Mesendoderm (in vitro differentiated cells): ENCODE measurements around the gene HS1BP3.

ENCODE experiments used
- DNase-seq: peaks from one replicate; pipeline ENCODE4 v3.0.0; 2013
- H2AK5ac ChIP-seq: 2 replicates; pipeline ENCODE4 v1.6.1; 2013; ENCODE audit warnings: low read length, inconsistent platforms
- H2BK120ac ChIP-seq: 2 replicates; pipeline ENCODE4 v1.6.1; 2013; ENCODE audit warnings: low read depth, mild to moderate bottlenecking, low read length, moderate library complexity, mixed read lengths
- H2BK15ac ChIP-seq: replicated peaks from 2 replicates; pipeline ENCODE4 v1.6.1; 2013; ENCODE audit warnings: low read depth, mild to moderate bottlenecking, moderate library complexity
- H2BK5ac ChIP-seq: 2 replicates; pipeline ENCODE4 v1.6.1; 2013; ENCODE audit warnings: low read length, inconsistent platforms
- H3K18ac ChIP-seq: 2 replicates; pipeline ENCODE4 v1.6.1; 2013; ENCODE audit warnings: mild to moderate bottlenecking, low read length, mixed read lengths
- H3K23ac ChIP-seq: one replicate; pipeline ENCODE4 v1.6.1; 2013; ENCODE audit warnings: low read length
- H3K27ac ChIP-seq: 2 replicates; pipeline ENCODE4 v1.5.1; 2013; ENCODE audit warnings: low read depth, mild to moderate bottlenecking, inconsistent platforms, low read length, moderate library complexity
- H3K27me3 ChIP-seq: 2 replicates; pipeline ENCODE4 v1.6.1; 2013; ENCODE audit warnings: low read length, control low read depth, mild to moderate bottlenecking, inconsistent platforms; ENCODE audit not compliant: insufficient read depth, poor library complexity
- H3K36me3 ChIP-seq: 2 replicates; pipeline ENCODE4 v1.6.1; 2013; ENCODE audit warnings: low read length, inconsistent platforms; ENCODE audit not compliant: control insufficient read depth, insufficient read depth
- H3K4ac ChIP-seq: one replicate; pipeline ENCODE4 v1.6.1; 2013; ENCODE audit warnings: low read depth, mild to moderate bottlenecking, low read length, moderate library complexity
- H3K4me1 ChIP-seq: 2 replicates; pipeline ENCODE4 v1.6.1; 2013; ENCODE audit warnings: low read depth, low read length, inconsistent platforms; ENCODE audit not compliant: control insufficient read depth
- H3K4me2 ChIP-seq: 2 replicates; pipeline ENCODE4 v1.6.1; 2013; ENCODE audit warnings: low read length
- H3K4me3 ChIP-seq: 2 replicates; pipeline ENCODE4 v1.5.1; 2013; ENCODE audit warnings: mild to moderate bottlenecking, low read length
- H3K56ac ChIP-seq: one replicate; pipeline ENCODE4 v1.6.1; 2013; ENCODE audit warnings: low read length
- H3K79me1 ChIP-seq: 2 replicates; pipeline ENCODE4 v1.6.1; 2013; ENCODE audit warnings: low read length, inconsistent platforms
- H3K79me2 ChIP-seq: 2 replicates; pipeline ENCODE4 v1.6.1; 2013; ENCODE audit warnings: mild to moderate bottlenecking, low read length; ENCODE audit not compliant: control insufficient read depth, insufficient read depth
- H3K9ac ChIP-seq: 2 replicates; pipeline ENCODE4 v1.6.1; 2013; ENCODE audit warnings: low read length, inconsistent platforms
- H4K5ac ChIP-seq: one replicate; pipeline ENCODE4 v1.6.1; 2013; ENCODE audit warnings: low read length
- H4K8ac ChIP-seq: one replicate; pipeline ENCODE4 v1.6.1; 2013; ENCODE audit warnings: low read depth, mild to moderate bottlenecking, control low read depth, low read length, moderate library complexity
- WGBS: extraction: QIAGEN DNeasy Blood & Tissue Kit; methylation state at CpG from one replicate; pipeline ENCODE4 v1.1.7; 2013; ENCODE audit warnings: low lambda C conversion rate, missing lambda C conversion rate; ENCODE audit not compliant: insufficient coverage; ENCODE audit errors: extremely low coverage; 5-methylcytosine and 5-hydroxymethylcytosine counted together

The HS1BP3 gene

GRCh38 chr2:20584045-20584398 lies 66.9 kb downstream of the HS1BP3 start:
- H3K18ac ChIP-seq, result peak overlapping the region; percentile 9
- no peak overlapping the region for H4K8ac ChIP-seq
- H3K23ac ChIP-seq, result no peak overlapping the region
- H4K5ac ChIP-seq, result no peak overlapping the region
- no peak overlapping the region for H2BK120ac ChIP-seq
- peak overlapping the region; percentile 71 for H3K56ac ChIP-seq
- no peaks in the 10 kb centered on the region for H3K27me3 ChIP-seq
- no peak overlapping the region for H2BK15ac ChIP-seq
- no peaks in the 10 kb centered on the region for H3K79me2 ChIP-seq
- H2BK5ac ChIP-seq, result peak overlapping the region; percentile 55
- DNase-seq, result no peak
- no peak overlapping the region for H3K4ac ChIP-seq
- peak overlapping the region; percentile 30 for H3K27ac ChIP-seq
- H3K79me1 ChIP-seq, result no peaks in the 10 kb centered on the region
- no CpG with 5 or more reads among the region's 3 CpGs for WGBS
- H3K36me3 ChIP-seq, result no peaks in the 10 kb centered on the region
- no peak overlapping the region for H2AK5ac ChIP-seq
- peaks cover 14% of the 10 kb centered on the region for H3K4me1 ChIP-seq
- H3K9ac ChIP-seq, result no peak overlapping the region
- no peak overlapping the region for H3K4me3 ChIP-seq
- no peak overlapping the region for H3K4me2 ChIP-seq

- Histone ChIP-seq H3K4ac (no peak overlapping the region), H3K36me3 (no peaks in the 10 kb centered on the region), H3K18ac (peak overlapping the region; percentile 9), H4K8ac (no peak overlapping the region), H3K4me3 (no peak overlapping the region), H3K79me1 (no peaks in the 10 kb centered on the region), H4K5ac (no peak overlapping the region), H2BK5ac (peak overlapping the region; percentile 55), H2BK15ac (no peak overlapping the region), H3K4me2 (no peak overlapping the region), H3K56ac (no peak overlapping the region), H3K23ac (no peak overlapping the region), H3K27me3 (no peaks in the 10 kb centered on the region), H2AK5ac (peak overlapping the region; percentile 60), H3K9ac (no peak overlapping the region), H3K27ac (no peak overlapping the region), H2BK120ac (peak overlapping the region; percentile 11), H3K4me1 (peaks cover 16% of the 10 kb centered on the region), H3K79me2 (no peaks in the 10 kb centered on the region)
- WGBS, result no CpG with 5 or more reads among the region's 7 CpGs
- DNase-seq, result no peak
Measured at GRCh38 chr2:20583425-20583881, 67.4 kb downstream of the HS1BP3 start.

GRCh38 chr2:20582600-20583221 lies 68.2 kb downstream of the HS1BP3 start:
- no peak overlapping the region for H3K4ac ChIP-seq
- H3K4me2 ChIP-seq, result no peak overlapping the region
- no peak overlapping the region for H2BK15ac ChIP-seq
- peaks cover 16% of the 10 kb centered on the region for H3K4me1 ChIP-seq
- H2BK5ac ChIP-seq, result no peak overlapping the region
- H2AK5ac ChIP-seq, result peak overlapping the region; percentile 54
- H3K56ac ChIP-seq, result peak overlapping the region; percentile 38
- no peaks in the 10 kb centered on the region for H3K36me3 ChIP-seq
- no peak for DNase-seq
- no peak overlapping the region for H3K23ac ChIP-seq
- H4K8ac ChIP-seq, result no peak overlapping the region
- no peaks in the 10 kb centered on the region for H3K79me1 ChIP-seq
- no peaks in the 10 kb centered on the region for H3K27me3 ChIP-seq
- no peak overlapping the region for H3K27ac ChIP-seq
- H3K79me2 ChIP-seq, result no peaks in the 10 kb centered on the region
- H3K9ac ChIP-seq, result no peak overlapping the region
- no peak overlapping the region for H4K5ac ChIP-seq
- H3K4me3 ChIP-seq, result no peak overlapping the region
- H2BK120ac ChIP-seq, result no peak overlapping the region
- WGBS, result no CpG with 5 or more reads among the region's 5 CpGs
- H3K18ac ChIP-seq, result peak overlapping the region; percentile 57

GRCh38 chr2:20580690-20581437 lies 70.0 kb downstream of the HS1BP3 start:
- H3K4me3 ChIP-seq, result no peak overlapping the region
- DNase-seq, result no peak
- no peak overlapping the region for H3K18ac ChIP-seq
- no peak overlapping the region for H3K23ac ChIP-seq
- no peak overlapping the region for H2AK5ac ChIP-seq
- H2BK120ac ChIP-seq, result no peak overlapping the region
- no peak overlapping the region for H2BK5ac ChIP-seq
- H3K36me3 ChIP-seq, result no peaks in the 10 kb centered on the region
- H3K79me1 ChIP-seq, result no peaks in the 10 kb centered on the region
- H3K4me2 ChIP-seq, result no peak overlapping the region
- H3K79me2 ChIP-seq, result no peaks in the 10 kb centered on the region
- H2BK15ac ChIP-seq, result no peak overlapping the region
- no peak overlapping the region for H4K5ac ChIP-seq
- no peak overlapping the region for H4K8ac ChIP-seq
- no peaks in the 10 kb centered on the region for H3K27me3 ChIP-seq
- H3K4ac ChIP-seq, result no peak overlapping the region
- WGBS, result no CpG with 5 or more reads among the region's 4 CpGs
- H3K9ac ChIP-seq, result no peak overlapping the region
- no peak overlapping the region for H3K56ac ChIP-seq
- peaks cover 16% of the 10 kb centered on the region for H3K4me1 ChIP-seq
- H3K27ac ChIP-seq, result no peak overlapping the region

- Histone ChIP-seq H3K4me2 (no peak overlapping the region), H4K5ac (no peak overlapping the region), H3K79me1 (no peaks in the 10 kb centered on the region), H2BK120ac (peak overlapping the region; percentile 67), H3K56ac (peak overlapping the region; percentile 68), H3K9ac (no peak overlapping the region), H3K36me3 (no peaks in the 10 kb centered on the region), H3K4me3 (no peak overlapping the region), H3K27me3 (no peaks in the 10 kb centered on the region), H3K18ac (peak overlapping the region; percentile 23), H4K8ac (no peak overlapping the region), H3K4ac (peak overlapping the region; percentile 19), H3K4me1 (peaks cover 11% of the 10 kb centered on the region), H2AK5ac (no peak overlapping the region), H2BK15ac (no peak overlapping the region), H3K23ac (peak overlapping the region; percentile 92), H3K79me2 (no peaks in the 10 kb centered on the region), H2BK5ac (peak overlapping the region; percentile 61), H3K27ac (peak overlapping the region; percentile 64)
- DNase-seq, result no peak
- WGBS, result no CpG with 5 or more reads among the region's 1 CpG
Measured at GRCh38 chr2:20579866-20580265, 71.0 kb downstream of the HS1BP3 start.
